HepG2 (cell line): ENCODE data around the gene NOSTRIN. TPM values are rescaled to one million over a fixed set of nuclear protein-coding genes. Genes with fewer than 3 reads are reported as not detected.
"Not testable (repeated sequence)": the region's sequence is repeated elsewhere in the genome, so short reads cannot be mapped to it uniquely, and the experiment has no call there.

ENCODE experiments used
- ATAC-seq: fragments of 200-7000 bp; cut with Tn5 transposase; 3 replicates; pipeline ENCODE4 v1.9.1; 2020; ENCODE audit warnings: mild to moderate bottlenecking, moderate library complexity
- BruUV-seq: library from RNA; stranded (reverse); fragments of 400-500 nt; replicated peaks from 2 replicates; lab custom pipeline; 2021; lab: Mats Ljungman, UMichigan
- CTCF ChIA-PET: fragments of 300-600 bp; formaldehyde crosslinking; extraction: SDS; loops from one replicate; lab custom pipeline; 2021; ENCODE audit warnings: low total read pairs, inconsistent platforms, low intra/inter-chr PET ratio; lab: Yijun Ruan, JAX
- POLR2A ChIA-PET: fragments of 350-600 bp; sonication (Branson Sonifier 250); formaldehyde crosslinking; loops from one replicate; lab custom pipeline; 2020; ENCODE audit warnings: antibody characterized with exemption, inconsistent platforms; lab: Yijun Ruan, JAX
- DNase-seq: peaks from one replicate; pipeline ENCODE4 v3.0.0-alpha.2; 2015; ENCODE audit warnings: low spot score
- FAIRE-seq: peaks from 3 replicates; lab custom pipeline; 2011; peaks lifted over from hg19 to GRCh38; lab: Jason Lieb, UNC
- H2AFZ ChIP-seq: one replicate; pipeline ENCODE4 v1.6.1; 2011; ENCODE audit warnings: low read length, inconsistent platforms
- H3K27ac ChIP-seq: fragments of 300-600 bp; 3 replicates; pipeline ENCODE4 v1.8.0; 2011; ENCODE audit warnings: mixed run types, mild to moderate bottlenecking, mixed read lengths, low read length, inconsistent platforms; ENCODE audit not compliant: insufficient read depth; ENCODE audit errors: extremely low read length
- H3K27me3 ChIP-seq, 2 experiments: fragments of 200-600 bp in 1 of 2; 2 replicates in 1 of 2; 3 replicates in 1 of 2; pipeline versions ENCODE4 v1.6.0 to v1.8.0; 2011; ENCODE audit warnings: low read length in 2 of 2, mild to moderate bottlenecking in 2 of 2, moderate library complexity in 2 of 2, inconsistent platforms in 1 of 2; ENCODE audit not compliant: insufficient read depth in 2 of 2, control insufficient read depth in 1 of 2
- H3K36me3 ChIP-seq, 2 experiments: fragments of 200-600 bp in 1 of 2; replicated peaks in 1 of 2; 2 replicates in 1 of 2; 3 replicates in 1 of 2; pipeline versions ENCODE4 v1.5.1 to v1.8.0; 2011; ENCODE audit warnings: low read length in 2 of 2, inconsistent platforms in 1 of 2; ENCODE audit not compliant: insufficient read depth in 2 of 2, control insufficient read depth in 1 of 2
- H3K4me1 ChIP-seq: 2 replicates; pipeline ENCODE4 v1.5.1; 2012; ENCODE audit warnings: low read length, inconsistent platforms; ENCODE audit not compliant: insufficient read depth
- H3K4me2 ChIP-seq: 2 replicates; pipeline ENCODE4 v1.6.0; 2011; ENCODE audit warnings: low read depth, low read length, inconsistent platforms
- H3K4me3 ChIP-seq, 3 experiments: fragments of 200-600 bp in 1 of 3; sonication (generic), shearing (Covaris generic) in 1 of 3; replicated peaks in 1 of 3; 2 replicates each; pipeline ENCODE4 v1.5.1; 2011 to 2016; ENCODE audit warnings: low read length in 3 of 3, inconsistent platforms in 2 of 3, low read depth in 2 of 3, mild to moderate bottlenecking in 2 of 3, control low read depth in 1 of 3, mixed read lengths in 1 of 3; ENCODE audit not compliant: insufficient read depth in 1 of 3
- H3K79me2 ChIP-seq: one replicate; pipeline ENCODE4 v1.6.1; 2011; ENCODE audit warnings: low read length, inconsistent platforms; ENCODE audit not compliant: insufficient read depth
- H3K9ac ChIP-seq: 2 replicates; pipeline ENCODE4 v1.6.0; 2011; ENCODE audit warnings: mild to moderate bottlenecking, low read depth, low read length, inconsistent platforms; ENCODE audit not compliant: insufficient read depth
- H3K9me3 ChIP-seq: 2 replicates; pipeline ENCODE4 v1.5.1; 2012; ENCODE audit warnings: mild to moderate bottlenecking, low read length
- H4K20me1 ChIP-seq: 2 replicates; pipeline ENCODE4 v1.6.0; 2011; ENCODE audit warnings: inconsistent platforms, mild to moderate bottlenecking, low read length, moderate library complexity; ENCODE audit not compliant: insufficient read depth
- ATF3 ChIP-seq: sonication (generic); formaldehyde crosslinking; IDR thresholded peaks from 2 replicates; pipeline ENCODE4 v1.4.0; 2020; ENCODE audit warnings: missing genetic modification reagents
- CCAR2 ChIP-seq: fragments of 200-400 bp; formaldehyde crosslinking; optimal IDR thresholded peaks from 2 replicates; pipeline ENCODE3; 2018; ENCODE audit warnings: low read depth, mild to moderate bottlenecking, low read length, moderate library complexity
- HES4 ChIP-seq: sonication (generic); formaldehyde crosslinking; IDR thresholded peaks from 2 replicates; pipeline ENCODE4 v1.9.0; 2021; ENCODE audit warnings: mild to moderate bottlenecking, missing genetic modification reagents, borderline replicate concordance
- HMG20B ChIP-seq: conservative IDR thresholded peaks from 2 replicates; pipeline ENCODE4 v1.6.1; 2016; ENCODE audit warnings: missing genetic modification reagents, missing compliant biosample characterization
- MAZ ChIP-seq, 2 experiments: sonication (generic) in 1 of 2; formaldehyde crosslinking in 1 of 2; IDR thresholded peaks; 2 replicates each; pipeline versions ENCODE4 v1.5.0 to v1.6.1; 2012 to 2020; ENCODE audit warnings: low read depth in 2 of 2, mild to moderate bottlenecking in 2 of 2, borderline replicate concordance in 1 of 2, improper control_type of control experiment in 1 of 2, low read length in 1 of 2, missing genetic modification reagents in 1 of 2, moderate library complexity in 1 of 2
- NONO ChIP-seq, 2 experiments: fragments of 450-650 bp in 1 of 2; sonication (generic) in 1 of 2; formaldehyde crosslinking in 1 of 2; IDR thresholded peaks in 1 of 2; conservative IDR thresholded peaks in 1 of 2; 2 replicates each; pipeline versions ENCODE4 v1.6.1 to v1.8.0; 2017 to 2022; ENCODE audit warnings: mild to moderate bottlenecking in 1 of 2, missing genetic modification reagents in 1 of 2, moderate library complexity in 1 of 2
- TSC22D2 ChIP-seq: sonication (generic); formaldehyde crosslinking; IDR thresholded peaks from 2 replicates; pipeline ENCODE4 v1.5.1; 2020; ENCODE audit warnings: missing genetic modification reagents, mild to moderate bottlenecking, borderline replicate concordance
- ZNF3 ChIP-seq: IDR thresholded peaks from 2 replicates; pipeline ENCODE4 v1.7.0; 2017; ENCODE audit warnings: inconsistent platforms
- ZNF713 ChIP-seq: sonication (generic); formaldehyde crosslinking; IDR thresholded peaks from 2 replicates; pipeline ENCODE4 v1.4.0; 2020; ENCODE audit warnings: mild to moderate bottlenecking, missing genetic modification reagents
- ZNF788 ChIP-seq: sonication (generic); formaldehyde crosslinking; IDR thresholded peaks from 2 replicates; pipeline ENCODE4 v1.5.0; 2020; ENCODE audit warnings: mild to moderate bottlenecking, missing genetic modification reagents, borderline replicate concordance
- WGBS: methylation state at CpG from one replicate; pipeline ENCODE4 v1.1.6; 2017; ENCODE audit warnings: low lambda C conversion rate; 5-methylcytosine and 5-hydroxymethylcytosine counted together
- in situ Hi-C: cut with HindIII; loops from 2 replicates; pipeline ENCODE4 v1.10.0; 2017; ENCODE audit warnings: low pct_unique_long_range_greater_than_20kb; ENCODE audit not compliant: extremely low pct_ligation_motif_present
- intact Hi-C: fragments of 100-400 bp; cut with micrococcal nuclease; formaldehyde crosslinking; loops from one replicate; pipeline ENCODE4 v1.10.0; 2022; ENCODE audit not compliant: unreplicated experiment
- polyA plus RNA-seq, 8 experiments: library from polyadenylated mRNA; depleted of rRNA in 3 of 8; stranded (reverse) in 7 of 8; unstranded in 1 of 8; fragments of >200 nt; fragmentation: Illumina TruSeq in 4 of 8; extraction: Trizol in 4 of 8; gene quantifications; 2 replicates each; pipeline versions ENCODE4 v1.2.1 to v1.2.3, GENCODE V29; 2011 to 2016; ENCODE audit warnings: low read depth in 4 of 8, missing spikeins in 1 of 8, mixed read lengths in 1 of 8; ENCODE audit not compliant: insufficient read depth in 1 of 8
- total RNA-seq, 5 experiments: library from RNA; depleted of rRNA; stranded (reverse); fragments of >200 nt; fragmentation: Illumina TruSeq; extraction: Trizol; gene quantifications; 2 replicates each; pipeline ENCODE4 v1.2.3, GENCODE V29; 2016; ENCODE audit warnings: low read depth in 1 of 5
- TF ChIP-seq, protein P1 (sequence below): sonication (generic); formaldehyde crosslinking; IDR thresholded peaks from 2 replicates; pipeline ENCODE4 v1.9.0; 2021; ENCODE audit warnings: missing genetic modification reagents, borderline replicate concordance

Gene NOSTRIN
- total and polyA plus RNA-seq, 2 of the 13 experiments (the other 11 are each of a cell fraction or from before 2014, with no cell fraction given) = 0.22 TPM

DNA sequence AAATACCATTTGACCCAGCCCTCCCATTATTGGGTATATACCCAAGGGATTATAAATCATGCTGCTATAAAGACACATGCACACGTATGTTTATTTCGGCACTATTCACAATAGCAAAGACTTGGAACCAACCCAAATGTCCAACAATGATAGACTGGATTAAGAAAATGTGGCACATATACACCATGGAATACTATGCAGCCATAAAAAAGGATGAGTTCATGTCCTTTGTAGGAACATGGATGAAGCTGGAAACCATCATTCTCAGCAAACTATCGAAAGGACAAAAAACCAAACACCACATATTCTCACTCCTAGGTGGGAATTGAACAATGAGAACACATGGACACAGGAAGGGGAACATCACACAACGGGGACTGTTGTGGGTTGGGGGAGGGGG, 68.4 kb downstream of the NOSTRIN start:
- intact Hi-C loops, ATAC-seq, H3K79me2 ChIP-seq, CTCF ChIA-PET, H3K4me3 ChIP-seq, H2AFZ ChIP-seq, H3K9me3 ChIP-seq, H3K27ac ChIP-seq, in situ Hi-C loops, H3K27me3 ChIP-seq, H4K20me1 ChIP-seq, BruUV-seq, POLR2A ChIA-PET, H3K4me2 ChIP-seq, H3K9ac ChIP-seq, FAIRE-seq, DNase-seq, H3K4me1 ChIP-seq: not testable (repeated sequence)
- WGBS = 100% methylated on average over 4 of the region's 4 CpGs
- peaks cover 4 to 37% of the 10 kb centered on the region in 2 experiments; a peak in 4 of 5 replicates for H3K36me3 ChIP-seq

GRCh38 chr2:168874368-168875054, 72.1 kb downstream of the NOSTRIN start:
- no TSS peak for BruUV-seq
- no peak for TF ChIP-seq TSC22D2 (CRISPR knock-in tag)
- no peak for TF ChIP-seq ZNF3 (CRISPR knock-in tag)
- TF ChIP-seq CCAR2 = no peak
- TF ChIP-seq NONO (IDR thresholded peaks at IDR 0.05) = no peak
- no peak for TF ChIP-seq NONO (CRISPR knock-in tag; conservative IDR thresholded peaks at IDR 0.05)
- TF ChIP-seq, protein P1, sequence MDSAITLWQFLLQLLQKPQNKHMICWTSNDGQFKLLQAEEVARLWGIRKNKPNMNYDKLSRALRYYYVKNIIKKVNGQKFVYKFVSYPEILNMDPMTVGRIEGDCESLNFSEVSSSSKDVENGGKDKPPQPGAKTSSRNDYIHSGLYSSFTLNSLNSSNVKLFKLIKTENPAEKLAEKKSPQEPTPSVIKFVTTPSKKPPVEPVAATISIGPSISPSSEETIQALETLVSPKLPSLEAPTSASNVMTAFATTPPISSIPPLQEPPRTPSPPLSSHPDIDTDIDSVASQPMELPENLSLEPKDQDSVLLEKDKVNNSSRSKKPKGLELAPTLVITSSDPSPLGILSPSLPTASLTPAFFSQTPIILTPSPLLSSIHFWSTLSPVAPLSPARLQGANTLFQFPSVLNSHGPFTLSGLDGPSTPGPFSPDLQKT (CRISPR knock-in tag) = no peak
- TF ChIP-seq HMG20B (CRISPR knock-in tag) = no peak
- no peak for TF ChIP-seq MAZ (IDR thresholded peaks at IDR 0.05; ENCODE audit: borderline replicate concordance, low read depth, low read length)
- no peak for TF ChIP-seq MAZ (CRISPR knock-in tag; IDR thresholded peaks at IDR 0.05; ENCODE audit: low read depth)
- TF ChIP-seq ZNF788 (CRISPR knock-in tag) = no peak
- TF ChIP-seq ATF3 (CRISPR knock-in tag) = no peak
- TF ChIP-seq HES4 (CRISPR knock-in tag) = no peak
- TF ChIP-seq ZNF713 (CRISPR knock-in tag) = no peak
- Histone ChIP-seq H3K27ac (no peak overlapping the region), H3K9me3 (no peaks in the 10 kb centered on the region), H3K4me1 (no peaks in the 10 kb centered on the region), H3K4me2 (no peak overlapping the region), H3K27me3 (no peaks in the 10 kb centered on the region), H3K36me3 (peaks cover 4 to 37% of the 10 kb centered on the region in 2 experiments; a peak in 4 of 5 replicates), H4K20me1 (no peaks in the 10 kb centered on the region), H3K9ac (no peak overlapping the region), H3K79me2 (peaks cover 3% of the 10 kb centered on the region), H2AFZ (no peak overlapping the region), H3K4me3 (no peak overlapping the region)
- intact Hi-C loops (no loop called here), in situ Hi-C loops (no loop called here)
- ChIA-PET CTCF (no interaction called here), POLR2A (no interaction called here)
- 98% methylated on average over 6 of the region's 6 CpGs for WGBS
- ATAC-seq (no peak), FAIRE-seq (no peak), DNase-seq (no peak)
